ENCODE measurements around the gene NELL1. TPM values are rescaled to one million over a fixed set of nuclear protein-coding genes. Genes with fewer than 3 reads are reported as not detected.

NELL1 gene
- total RNA-seq, 1 donor from 2014 or later: not detected

DNA sequence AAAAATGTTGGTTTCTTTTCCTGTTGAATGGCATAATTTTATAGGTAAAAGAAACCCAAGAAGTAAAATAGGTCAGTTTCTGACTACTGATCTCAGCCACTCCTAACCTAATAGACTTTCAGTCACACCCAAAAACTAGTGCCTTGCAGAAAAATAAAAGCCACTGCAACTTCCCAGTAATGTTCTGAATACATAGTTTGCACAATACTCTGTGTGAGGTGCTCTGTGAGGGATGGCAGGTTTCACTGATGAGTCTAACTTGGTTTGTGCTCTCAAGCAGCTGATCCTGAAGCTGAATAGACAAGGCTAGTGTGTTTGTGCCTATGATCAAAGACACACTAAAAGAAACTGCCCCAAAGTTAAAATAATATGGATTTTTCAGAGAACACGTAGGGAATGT, 758.3 kb downstream of the NELL1 start:
- H3K4me3 Mint-ChIP-seq: no peak overlapping the region
- Histone ChIP-seq H3K4me1 (no peaks in the 10 kb centered on the region), H3K4me2 (no peak overlapping the region), H3K9me3 (ENCODE audit: low read depth) (no peaks in the 10 kb centered on the region), H2AFZ (replicated peaks) (no peak overlapping the region), H3K9ac (no peak overlapping the region), H3K79me2 (ENCODE audit: low read depth) (no peaks in the 10 kb centered on the region), H3K27ac (no peak overlapping the region), H3F3A (ENCODE audit: low read depth) (no peaks in the 10 kb centered on the region), H3K4me3 (no peak overlapping the region), H4K20me1 (ENCODE audit: low read depth) (no peaks in the 10 kb centered on the region), H3K27me3 (no peaks in the 10 kb centered on the region), H3K36me3 (no peaks in the 10 kb centered on the region)
- DNase-seq (ENCODE audit: low spot score): no peak
- H3K36me3 Mint-ChIP-seq: no peaks in the 10 kb centered on the region
- H3K9me3 Mint-ChIP-seq: no peaks in the 10 kb centered on the region
- no peaks in the 10 kb centered on the region for H3K4me1 Mint-ChIP-seq
- H3K27ac Mint-ChIP-seq: no peak overlapping the region
- no peak for TF ChIP-seq EZH2 (IDR thresholded peaks at IDR 0.05)
- no peak for TF ChIP-seq EZH2phosphoT487 (IDR thresholded peaks at IDR 0.05)
- TF ChIP-seq CTCF (IDR thresholded peaks at IDR 0.05): no peak
- H3K27me3 Mint-ChIP-seq (ENCODE audit: insufficient read depth, low read depth): no peaks in the 10 kb centered on the region

DNA sequence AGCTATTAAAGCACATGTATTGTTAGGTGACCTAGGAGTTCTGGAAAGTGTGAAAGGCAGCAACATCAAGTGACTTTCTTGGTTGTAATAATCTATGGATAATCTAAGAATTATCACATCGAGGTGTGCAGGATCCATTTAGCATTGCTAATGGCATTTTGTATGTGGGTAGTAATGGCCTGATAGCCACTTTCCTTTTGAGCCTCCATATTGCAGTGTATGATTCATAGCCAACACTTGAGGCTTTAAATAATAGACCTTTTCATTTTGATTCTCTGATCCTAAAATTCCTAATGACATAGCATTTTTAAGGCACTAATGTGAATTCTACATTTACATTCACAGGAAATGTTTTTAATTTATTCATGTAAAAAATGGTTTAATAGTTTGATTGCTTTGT, 759.4 kb downstream of the NELL1 start:
- no peaks in the 10 kb centered on the region for H3K9me3 ChIP-seq (ENCODE audit: low read depth)
- Mint-ChIP-seq H3K4me3 (no peak overlapping the region), H3K4me1 (no peaks in the 10 kb centered on the region), H3K9me3 (no peaks in the 10 kb centered on the region), H3K27ac (no peak overlapping the region), H3K27me3 (ENCODE audit: insufficient read depth, low read depth) (no peaks in the 10 kb centered on the region), H3K36me3 (no peaks in the 10 kb centered on the region)
- no peak for DNase-seq (ENCODE audit: low spot score)
- H3K4me2 ChIP-seq: no peak overlapping the region
- H3K79me2 ChIP-seq (ENCODE audit: low read depth): no peaks in the 10 kb centered on the region
- H2AFZ ChIP-seq (replicated peaks): no peak overlapping the region
- H3K27ac ChIP-seq: no peak overlapping the region
- H3K4me1 ChIP-seq: no peaks in the 10 kb centered on the region
- no peaks in the 10 kb centered on the region for H3K36me3 ChIP-seq
- no peak for TF ChIP-seq EZH2phosphoT487 (IDR thresholded peaks at IDR 0.05)
- TF ChIP-seq EZH2 (IDR thresholded peaks at IDR 0.05): no peak
- no peak for TF ChIP-seq CTCF (IDR thresholded peaks at IDR 0.05)
- H3K27me3 ChIP-seq: no peaks in the 10 kb centered on the region
- no peaks in the 10 kb centered on the region for H4K20me1 ChIP-seq (ENCODE audit: low read depth)
- H3K9ac ChIP-seq: no peak overlapping the region
- no peak overlapping the region for H3K4me3 ChIP-seq
- no peaks in the 10 kb centered on the region for H3F3A ChIP-seq (ENCODE audit: low read depth)

GRCh38 chr11:21429401-21429800, 760.0 kb downstream of the NELL1 start:
- H3K4me2 ChIP-seq: no peak overlapping the region
- no peak for DNase-seq (ENCODE audit: low spot score)
- no peaks in the 10 kb centered on the region for H3K4me1 ChIP-seq
- Mint-ChIP-seq H3K27ac (no peak overlapping the region), H3K27me3 (ENCODE audit: insufficient read depth, low read depth) (no peaks in the 10 kb centered on the region), H3K4me3 (no peak overlapping the region), H3K4me1 (no peaks in the 10 kb centered on the region), H3K36me3 (no peaks in the 10 kb centered on the region), H3K9me3 (no peaks in the 10 kb centered on the region)
- no peaks in the 10 kb centered on the region for H3K79me2 ChIP-seq (ENCODE audit: low read depth)
- H3F3A ChIP-seq (ENCODE audit: low read depth): no peaks in the 10 kb centered on the region
- H3K36me3 ChIP-seq: no peaks in the 10 kb centered on the region
- no peak overlapping the region for H3K9ac ChIP-seq
- H3K27ac ChIP-seq: no peak overlapping the region
- no peak overlapping the region for H3K4me3 ChIP-seq
- H2AFZ ChIP-seq (replicated peaks): no peak overlapping the region
- H3K9me3 ChIP-seq (ENCODE audit: low read depth): no peaks in the 10 kb centered on the region
- TF ChIP-seq CTCF (IDR thresholded peaks at IDR 0.05): no peak
- no peak for TF ChIP-seq EZH2 (IDR thresholded peaks at IDR 0.05)
- no peak for TF ChIP-seq EZH2phosphoT487 (IDR thresholded peaks at IDR 0.05)
- no peaks in the 10 kb centered on the region for H4K20me1 ChIP-seq (ENCODE audit: low read depth)
- no peaks in the 10 kb centered on the region for H3K27me3 ChIP-seq

- H3K9ac ChIP-seq: no peak overlapping the region
- Mint-ChIP-seq H3K27ac (no peak overlapping the region), H3K4me3 (no peak overlapping the region), H3K4me1 (no peaks in the 10 kb centered on the region), H3K27me3 (ENCODE audit: insufficient read depth, low read depth) (no peaks in the 10 kb centered on the region), H3K36me3 (no peaks in the 10 kb centered on the region), H3K9me3 (no peaks in the 10 kb centered on the region)
- no peak for DNase-seq (ENCODE audit: low spot score)
- H2AFZ ChIP-seq (replicated peaks): no peak overlapping the region
- H3K4me3 ChIP-seq: no peak overlapping the region
- no peak overlapping the region for H3K27ac ChIP-seq
- H3K36me3 ChIP-seq: no peaks in the 10 kb centered on the region
- H4K20me1 ChIP-seq (ENCODE audit: low read depth): no peaks in the 10 kb centered on the region
- no peaks in the 10 kb centered on the region for H3K4me1 ChIP-seq
- no peaks in the 10 kb centered on the region for H3K27me3 ChIP-seq
- TF ChIP-seq CTCF (IDR thresholded peaks at IDR 0.05) (no peak), EZH2phosphoT487 (IDR thresholded peaks at IDR 0.05) (no peak), EZH2 (IDR thresholded peaks at IDR 0.05) (no peak)
- H3K4me2 ChIP-seq: no peak overlapping the region
- no peaks in the 10 kb centered on the region for H3K79me2 ChIP-seq (ENCODE audit: low read depth)
- H3K9me3 ChIP-seq (ENCODE audit: low read depth): no peaks in the 10 kb centered on the region
- no peaks in the 10 kb centered on the region for H3F3A ChIP-seq (ENCODE audit: low read depth)
These were observed 761.2 kb downstream of the NELL1 start for GRCh38 chr11:21430537-21430936.

Measured in neural progenitor cell (in vitro differentiated cells).